Esophagus squamous epithelium (tissue), 4 donors: ENCODE measurements around the gene ATF5.

ENCODE experiments used
- POLR2A ChIP-seq, 4 donors: fragments of 450-650 bp; IDR thresholded peaks; one replicate each; pipeline ENCODE4 v1.6.1; 2017; ENCODE audit warnings: antibody characterized with exemption in 4 of 4, mild to moderate bottlenecking in 4 of 4, moderate library complexity in 3 of 4
- TF ChIP-seq, protein P1 (sequence below), 6 experiments: fragments of 450-650 bp in 4 of 6; fragments of 200-600 bp in 2 of 6; sonication (generic) in 2 of 6; IDR thresholded peaks; one replicate each; pipeline ENCODE4 v1.5.1; 2016 to 2019; ENCODE audit warnings: antibody characterized with exemption in 6 of 6, mild to moderate bottlenecking in 4 of 6, moderate library complexity in 4 of 6

DNA sequence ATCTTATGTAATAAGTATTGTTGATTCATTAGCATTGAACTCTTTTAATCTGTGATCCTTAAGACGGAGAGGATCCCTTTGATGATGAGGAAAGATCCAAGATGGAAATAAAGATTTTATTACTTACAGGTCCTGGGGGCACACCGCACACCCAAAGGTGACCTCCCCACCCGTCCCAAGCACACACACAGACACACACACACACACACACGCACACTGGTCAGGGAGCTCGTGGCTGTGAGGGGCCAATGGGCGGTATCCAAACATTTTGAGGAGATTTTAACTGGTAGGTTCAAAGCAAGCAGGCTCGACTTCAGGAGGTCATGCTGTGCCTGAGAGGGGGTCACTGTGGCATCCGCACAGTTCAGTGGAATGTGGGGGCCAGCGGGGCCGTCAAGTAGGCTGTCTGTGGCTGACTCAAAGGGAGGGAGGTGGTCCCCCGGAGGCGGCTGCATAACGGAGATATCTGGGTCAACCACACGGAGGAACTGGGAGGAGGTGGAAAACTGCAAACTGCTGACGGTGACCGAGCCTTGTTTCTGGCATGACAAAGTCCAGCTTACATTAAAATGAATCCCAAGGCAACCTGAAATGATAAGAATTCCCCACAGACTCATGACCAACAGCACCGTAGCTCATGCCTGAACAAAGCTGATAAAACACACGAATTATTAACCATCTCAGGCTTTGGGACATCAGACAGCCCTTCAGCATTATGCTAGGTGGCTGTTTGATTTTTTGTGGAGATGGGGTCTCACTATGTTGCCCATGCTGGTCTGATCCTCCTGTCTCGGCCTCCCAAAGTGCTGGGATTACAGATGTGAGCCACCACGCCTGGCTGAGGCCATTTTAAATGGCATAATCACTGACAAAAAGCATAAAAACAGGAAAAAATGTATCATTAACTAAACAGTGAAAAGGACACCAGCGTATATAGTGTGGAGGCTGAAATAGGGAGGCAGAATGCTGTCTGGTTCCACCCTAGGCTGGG lies 52.9 kb downstream of the ATF5 start:
- TF ChIP-seq, protein P1, sequence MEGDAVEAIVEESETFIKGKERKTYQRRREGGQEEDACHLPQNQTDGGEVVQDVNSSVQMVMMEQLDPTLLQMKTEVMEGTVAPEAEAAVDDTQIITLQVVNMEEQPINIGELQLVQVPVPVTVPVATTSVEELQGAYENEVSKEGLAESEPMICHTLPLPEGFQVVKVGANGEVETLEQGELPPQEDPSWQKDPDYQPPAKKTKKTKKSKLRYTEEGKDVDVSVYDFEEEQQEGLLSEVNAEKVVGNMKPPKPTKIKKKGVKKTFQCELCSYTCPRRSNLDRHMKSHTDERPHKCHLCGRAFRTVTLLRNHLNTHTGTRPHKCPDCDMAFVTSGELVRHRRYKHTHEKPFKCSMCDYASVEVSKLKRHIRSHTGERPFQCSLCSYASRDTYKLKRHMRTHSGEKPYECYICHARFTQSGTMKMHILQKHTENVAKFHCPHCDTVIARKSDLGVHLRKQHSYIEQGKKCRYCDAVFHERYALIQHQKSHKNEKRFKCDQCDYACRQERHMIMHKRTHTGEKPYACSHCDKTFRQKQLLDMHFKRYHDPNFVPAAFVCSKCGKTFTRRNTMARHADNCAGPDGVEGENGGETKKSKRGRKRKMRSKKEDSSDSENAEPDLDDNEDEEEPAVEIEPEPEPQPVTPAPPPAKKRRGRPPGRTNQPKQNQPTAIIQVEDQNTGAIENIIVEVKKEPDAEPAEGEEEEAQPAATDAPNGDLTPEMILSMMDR (IDR thresholded peaks at IDR 0.05), result no peak
- no peak for TF ChIP-seq POLR2A (IDR thresholded peaks at IDR 0.05)
